ENCODE results near the gene CHCHD4. TPM values are rescaled to one million over a fixed set of nuclear protein-coding genes. Genes with fewer than 3 reads are reported as not detected.

The CHCHD4 gene
- total RNA-seq, 1 donor from 2014 or later = 12.6 TPM

- TF ChIP-seq CTCF (IDR thresholded peaks at IDR 0.05) = no peak
- Histone ChIP-seq H3K4me3 (no peak overlapping the region), H3K4me1 (peaks cover 25% of the 10 kb centered on the region), H3K27me3 (ENCODE audit: low read depth) (no peaks in the 10 kb centered on the region), H3K27ac (no peak overlapping the region), H3K36me3 (peaks cover 89% of the 10 kb centered on the region), H3K9me3 (no peaks in the 10 kb centered on the region)
- DNase-seq (no peak), ATAC-seq (no peak)
- intact Hi-C loops (cut with DNase I) = no loop called here
These were observed 14.4 kb upstream of the CHCHD4 start for GRCh38 chr3:14138878-14139655.

GRCh38 chr3:14138109-14138877, 13.6 kb upstream of the CHCHD4 start:
- Histone ChIP-seq H3K9me3 (no peaks in the 10 kb centered on the region), H3K27me3 (ENCODE audit: low read depth) (no peaks in the 10 kb centered on the region), H3K27ac (no peak overlapping the region), H3K4me1 (peaks cover 17% of the 10 kb centered on the region), H3K4me3 (no peak overlapping the region), H3K36me3 (peaks cover 97% of the 10 kb centered on the region)
- ATAC-seq (no peak), DNase-seq (no peak)
- intact Hi-C loops (cut with DNase I) = no loop called here
- no peak for TF ChIP-seq CTCF (IDR thresholded peaks at IDR 0.05)

- intact Hi-C loops (cut with DNase I) = no loop called here
- peaks cover 99% of the 10 kb centered on the region for H3K36me3 ChIP-seq
- no peak overlapping the region for H3K27ac ChIP-seq
- H3K27me3 ChIP-seq (ENCODE audit: low read depth) = no peaks in the 10 kb centered on the region
- ATAC-seq (no peak), DNase-seq (no peak)
- TF ChIP-seq CTCF (IDR thresholded peaks at IDR 0.05) = no peak
- H3K4me1 ChIP-seq = peaks cover 9% of the 10 kb centered on the region
- no peaks in the 10 kb centered on the region for H3K9me3 ChIP-seq
- no peak overlapping the region for H3K4me3 ChIP-seq
These were observed 12.8 kb upstream of the CHCHD4 start for GRCh38 chr3:14137445-14137844.

GRCh38 chr3:14137004-14137403, 12.3 kb upstream of the CHCHD4 start:
- Histone ChIP-seq H3K4me1 (peaks cover 4% of the 10 kb centered on the region), H3K4me3 (no peak overlapping the region), H3K27me3 (ENCODE audit: low read depth) (no peaks in the 10 kb centered on the region), H3K9me3 (no peaks in the 10 kb centered on the region), H3K27ac (no peak overlapping the region), H3K36me3 (peaks cover 99% of the 10 kb centered on the region)
- no peak for TF ChIP-seq CTCF (IDR thresholded peaks at IDR 0.05)
- DNase-seq = no peak
- intact Hi-C loops (cut with DNase I) = no loop called here
- ATAC-seq = peak; percentile 39 to 54

GRCh38 chr3:14135581-14135980, 10.9 kb upstream of the CHCHD4 start:
- Histone ChIP-seq H3K9me3 (no peaks in the 10 kb centered on the region), H3K4me3 (no peak overlapping the region), H3K36me3 (peaks cover 99% of the 10 kb centered on the region), H3K27ac (no peak overlapping the region), H3K27me3 (ENCODE audit: low read depth) (no peaks in the 10 kb centered on the region), H3K4me1 (no peaks in the 10 kb centered on the region)
- TF ChIP-seq CTCF (IDR thresholded peaks at IDR 0.05) = no peak
- intact Hi-C loops (cut with DNase I) = no loop called here
- no peak for DNase-seq
- ATAC-seq = no peak

Measured in lower lobe of right lung (tissue), 2 donors.